Activated CD8-positive, alpha-beta memory T cell treated with anti-CD3 and anti-CD28 coated beads, Interleukin-2, amount 10 ng/mL, durations not matched to agents 7 days and 5 days (primary cell): ENCODE data around the gene CDH3. TPM values are rescaled to one million over a fixed set of nuclear protein-coding genes. Genes with fewer than 3 reads are reported as not detected.

Source experiments
- ATAC-seq: fragments of 150-1000 bp; cut with Tn5 transposase; one replicate; pipeline ENCODE4 v1.10.0; 2021; ENCODE audit warnings: moderate library complexity
- CTCF ChIA-PET: fragments of 350-600 bp; sonication (Branson Sonifier 250); formaldehyde crosslinking; loops from one replicate; lab custom pipeline; 2021; ENCODE audit warnings: antibody characterized with exemption; lab: Charles Lee
- DNase-seq: peaks from one replicate; pipeline ENCODE4 v3.0.0-alpha.2; 2020
- H3K27ac Mint-ChIP-seq: one replicate; pipeline ENCODE4 v1.8.0; 2021; ENCODE audit warnings: mild to moderate bottlenecking, mixed read lengths
- H3K27me3 Mint-ChIP-seq: one replicate; pipeline ENCODE4 v1.8.0; 2021; ENCODE audit warnings: mixed read lengths
- H3K36me3 Mint-ChIP-seq: one replicate; pipeline ENCODE4 v1.8.0; 2021; ENCODE audit warnings: mild to moderate bottlenecking, mixed read lengths
- H3K4me1 Mint-ChIP-seq: one replicate; pipeline ENCODE4 v1.8.0; 2021; ENCODE audit warnings: mixed read lengths
- H3K4me3 Mint-ChIP-seq: one replicate; pipeline ENCODE4 v1.8.0; 2021; ENCODE audit warnings: mild to moderate bottlenecking, moderate library complexity, mixed read lengths
- H3K9me3 Mint-ChIP-seq: one replicate; pipeline ENCODE4 v1.8.0; 2022; ENCODE audit warnings: low read depth, mixed read lengths
- total RNA-seq, 2 experiments: library from RNA; stranded (reverse); gene quantifications; one replicate each; pipeline ENCODE4 v1.2.3, GENCODE V29; 2021

CDH3 gene
- total RNA-seq, 2 experiments from 2014 or later = 0.73 TPM; not detected in 1

- CTCF ChIA-PET = no interaction called here
- Mint-ChIP-seq H3K9me3 (no peaks in the 10 kb centered on the region), H3K36me3 (no peaks in the 10 kb centered on the region), H3K27ac (no peak overlapping the region), H3K4me3 (no peak overlapping the region), H3K27me3 (no peaks in the 10 kb centered on the region), H3K4me1 (peaks cover 6% of the 10 kb centered on the region)
- ATAC-seq = no peak
- DNase-seq = no peak
These were observed 73.5 kb downstream of the CDH3 start for GRCh38 chr16:68718590-68718989.

GRCh38 chr16:68719993-68720489 is 74.9 kb downstream of the CDH3 start:
- CTCF ChIA-PET = no interaction called here
- Mint-ChIP-seq H3K27me3 (no peaks in the 10 kb centered on the region), H3K36me3 (no peaks in the 10 kb centered on the region), H3K4me3 (no peak overlapping the region), H3K9me3 (no peaks in the 10 kb centered on the region), H3K27ac (no peak overlapping the region), H3K4me1 (peaks cover 6% of the 10 kb centered on the region)
- ATAC-seq (no peak), DNase-seq (no peak)

GRCh38 chr16:68722119-68723024 is 77.3 kb downstream of the CDH3 start:
- CTCF ChIA-PET = no interaction called here
- H3K27ac Mint-ChIP-seq = no peak overlapping the region
- no peaks in the 10 kb centered on the region for H3K36me3 Mint-ChIP-seq
- no peak for ATAC-seq
- H3K4me1 Mint-ChIP-seq = peaks cover 6% of the 10 kb centered on the region
- DNase-seq = no peak
- H3K27me3 Mint-ChIP-seq = no peaks in the 10 kb centered on the region
- no peak overlapping the region for H3K4me3 Mint-ChIP-seq
- no peaks in the 10 kb centered on the region for H3K9me3 Mint-ChIP-seq

GRCh38 chr16:68724797-68725196 is 79.7 kb downstream of the CDH3 start:
- H3K4me3 Mint-ChIP-seq = no peak overlapping the region
- no peak for ATAC-seq
- peaks cover 2% of the 10 kb centered on the region for H3K27me3 Mint-ChIP-seq
- no peaks in the 10 kb centered on the region for H3K9me3 Mint-ChIP-seq
- no peak for DNase-seq
- no peak overlapping the region for H3K27ac Mint-ChIP-seq
- no peaks in the 10 kb centered on the region for H3K36me3 Mint-ChIP-seq
- CTCF ChIA-PET = no interaction called here
- H3K4me1 Mint-ChIP-seq = peaks cover 4% of the 10 kb centered on the region

GRCh38 chr16:68728523-68728922 is 83.4 kb downstream of the CDH3 start:
- H3K27ac Mint-ChIP-seq = no peak overlapping the region
- DNase-seq (no peak), ATAC-seq (no peak)
- CTCF ChIA-PET = interaction anchor here (0.5 kb wide), 1 partner anchor 37 kb away, joined by 3 read pairs; no protein-coding TSS in a partner anchor
- peaks cover 8% of the 10 kb centered on the region for H3K27me3 Mint-ChIP-seq
- H3K4me3 Mint-ChIP-seq = no peak overlapping the region
- H3K36me3 Mint-ChIP-seq = no peaks in the 10 kb centered on the region
- H3K9me3 Mint-ChIP-seq = no peaks in the 10 kb centered on the region
- H3K4me1 Mint-ChIP-seq = no peaks in the 10 kb centered on the region

GRCh38 chr16:68731637-68732036 is 86.5 kb downstream of the CDH3 start:
- no peaks in the 10 kb centered on the region for H3K9me3 Mint-ChIP-seq
- H3K36me3 Mint-ChIP-seq = no peaks in the 10 kb centered on the region
- no peak overlapping the region for H3K27ac Mint-ChIP-seq
- ATAC-seq (no peak), DNase-seq (no peak)
- CTCF ChIA-PET = interaction anchor here (1.3 kb wide), 1 partner anchor 222 kb away, joined by 3 read pairs; no protein-coding TSS in a partner anchor
- peaks cover 29% of the 10 kb centered on the region for H3K27me3 Mint-ChIP-seq
- H3K4me3 Mint-ChIP-seq = no peak overlapping the region
- H3K4me1 Mint-ChIP-seq = peaks cover under 1% of the 10 kb centered on the region

- H3K9me3 Mint-ChIP-seq = no peaks in the 10 kb centered on the region
- H3K4me1 Mint-ChIP-seq = peaks cover 2% of the 10 kb centered on the region
- no peak overlapping the region for H3K4me3 Mint-ChIP-seq
- H3K27me3 Mint-ChIP-seq = peaks cover 32% of the 10 kb centered on the region
- H3K27ac Mint-ChIP-seq = no peak overlapping the region
- H3K36me3 Mint-ChIP-seq = peaks cover 1% of the 10 kb centered on the region
- CTCF ChIA-PET = no interaction called here
- DNase-seq (no peak), ATAC-seq (no peak)
These were observed 87.1 kb downstream of the CDH3 start for GRCh38 chr16:68732042-68732680.

GRCh38 chr16:68732741-68733399 is 87.8 kb downstream of the CDH3 start:
- CTCF ChIA-PET = no interaction called here

GRCh38 chr16:68733570-68733969 is 88.5 kb downstream of the CDH3 start:
- Mint-ChIP-seq H3K36me3 (peaks cover 3% of the 10 kb centered on the region), H3K4me1 (peaks cover 2% of the 10 kb centered on the region), H3K4me3 (no peak overlapping the region), H3K27me3 (peaks cover 42% of the 10 kb centered on the region), H3K9me3 (no peaks in the 10 kb centered on the region), H3K27ac (no peak overlapping the region)
- ATAC-seq (no peak), DNase-seq (no peak)
- CTCF ChIA-PET = no interaction called here

More at GRCh38 chr16:68732741-68733399, 87.8 kb downstream of the CDH3 start:
- ATAC-seq (no peak), DNase-seq (no peak)
- peaks cover 3% of the 10 kb centered on the region for H3K36me3 Mint-ChIP-seq
- peaks cover 38% of the 10 kb centered on the region for H3K27me3 Mint-ChIP-seq
- no peak overlapping the region for H3K27ac Mint-ChIP-seq
- H3K9me3 Mint-ChIP-seq = no peaks in the 10 kb centered on the region
- peaks cover 2% of the 10 kb centered on the region for H3K4me1 Mint-ChIP-seq
- H3K4me3 Mint-ChIP-seq = no peak overlapping the region

- CTCF ChIA-PET = no interaction called here
- peaks cover 3% of the 10 kb centered on the region for H3K36me3 Mint-ChIP-seq
- peaks cover 40% of the 10 kb centered on the region for H3K27me3 Mint-ChIP-seq
- H3K27ac Mint-ChIP-seq = no peak overlapping the region
- no peaks in the 10 kb centered on the region for H3K9me3 Mint-ChIP-seq
- ATAC-seq (no peak), DNase-seq (no peak)
- no peak overlapping the region for H3K4me3 Mint-ChIP-seq
- H3K4me1 Mint-ChIP-seq = peaks cover 2% of the 10 kb centered on the region
These were observed 89.7 kb downstream of the CDH3 start for GRCh38 chr16:68734782-68735181.

- Mint-ChIP-seq H3K4me3 (peak overlapping the region; percentile 26), H3K36me3 (peaks cover 3% of the 10 kb centered on the region), H3K4me1 (peaks cover 2% of the 10 kb centered on the region), H3K27me3 (peaks cover 49% of the 10 kb centered on the region), H3K9me3 (no peaks in the 10 kb centered on the region), H3K27ac (no peak overlapping the region)
- CTCF ChIA-PET = no interaction called here
- ATAC-seq (no peak), DNase-seq (no peak)
These were observed 91.5 kb downstream of the CDH3 start for GRCh38 chr16:68736561-68736960.

- DNase-seq (no peak), ATAC-seq (peak; percentile 42)
- Mint-ChIP-seq H3K27me3 (peaks cover 50% of the 10 kb centered on the region), H3K27ac (no peak within 1 kb of the TSS), H3K36me3 (peaks cover 3% of the 10 kb centered on the region), H3K9me3 (no peaks in the 10 kb centered on the region), H3K4me3 (peak within 1 kb of the TSS; percentile 26), H3K4me1 (peaks cover 2% of the 10 kb centered on the region)
- CTCF ChIA-PET = interaction anchor here (0.6 kb wide), 1 partner anchor 104 kb away, joined by 3 read pairs; no protein-coding TSS in a partner anchor
These were observed 92.1 kb downstream of the CDH3 start, which contains the start of gene CDH1 for GRCh38 chr16:68737046-68737729. Gene CDH1, plus strand, starts transcription at chr16:68737292. Its CDS starts 124 bp downstream, at chr16:68737416.
